K562 treated with DMSO at 1 percent for 48 hours (cell line): ENCODE results near the gene ZNF479. TPM values are rescaled to one million over a fixed set of nuclear protein-coding genes. Genes with fewer than 3 reads are reported as not detected.

Experiments used
- total RNA-seq: library from RNA; unstranded; fragments of 300-600 nt; gene quantifications from 2 replicates; pipeline ENCODE4 v1.2.3, GENCODE V29; 2022; ENCODE audit warnings: low replicate concordance; ENCODE audit errors: extremely low read depth

ZNF479 gene
- total RNA-seq = not detected in 2 replicates

DNA sequence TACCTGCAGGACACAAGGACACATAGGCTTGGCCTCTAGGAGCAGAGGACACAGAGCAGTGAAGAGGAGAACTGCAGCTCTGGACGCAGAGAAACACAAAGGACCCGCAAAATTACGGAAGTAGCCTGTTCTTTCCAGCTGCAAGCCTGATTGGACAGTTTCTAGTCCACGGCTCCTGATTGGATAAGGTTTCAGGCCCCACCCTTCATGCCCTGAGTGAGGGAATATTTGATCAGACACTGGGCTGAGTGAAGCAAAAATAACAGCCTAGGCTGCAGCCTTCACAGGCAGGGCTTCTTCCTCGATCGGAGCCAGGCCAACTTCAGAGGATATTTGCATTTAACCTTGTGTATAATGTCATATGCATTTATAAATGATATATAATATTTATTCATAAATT lies at the start of gene ZNF479:
TSS of gene ZNF479 (minus strand) at position 101 of the 400 bp plus-strand sequence. CDS start 112 bp downstream, outside the sequence.

